ENCODE measurements around the gene VPS35L.
A peak's percentile ranks its signal among the peaks of the same experiment; 100 is the strongest.
"Not testable (repeated sequence)": the region's sequence is repeated elsewhere in the genome, so short reads cannot be mapped to it uniquely, and the experiment has no call there.

Gene VPS35L

GRCh38 chr16:19710991-19711545, 155.6 kb downstream of the VPS35L start:
- no peak for DNase-seq (ENCODE audit: low read depth in 2 of 2)

- no peak for DNase-seq (ENCODE audit: low read depth in 2 of 2)
Observed at GRCh38 chr16:19711643-19712042, 156.1 kb downstream of the VPS35L start.

DNA sequence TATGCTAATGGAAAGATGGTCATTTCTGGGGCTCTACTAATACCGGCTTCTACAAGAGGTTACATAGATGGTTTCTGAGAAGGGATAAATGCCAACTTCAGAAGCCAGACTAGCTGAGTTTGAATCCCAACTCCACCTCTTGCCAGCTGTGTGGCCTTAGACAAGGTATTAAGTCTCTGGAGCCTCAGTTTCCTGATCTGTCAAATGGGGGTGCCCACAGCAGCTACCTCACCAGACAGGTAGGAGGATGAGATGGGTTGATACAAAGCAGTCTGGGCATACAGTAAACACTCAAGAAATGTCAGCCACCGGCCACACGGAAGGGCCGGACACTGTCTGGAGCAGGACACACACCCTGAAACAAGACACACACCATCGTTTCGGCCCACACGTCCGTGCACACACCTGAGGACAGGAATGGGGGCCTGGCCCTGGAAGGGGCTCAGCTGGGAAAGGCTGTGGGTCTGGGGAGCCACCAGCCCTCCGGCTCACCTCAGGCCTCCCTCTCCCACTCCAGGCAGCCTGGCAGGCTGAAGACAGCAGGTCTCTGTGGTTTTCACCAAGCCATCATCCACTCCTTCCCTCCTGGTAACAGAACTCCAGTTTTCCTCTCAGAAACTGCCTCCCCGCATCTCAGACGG, 157.0 kb downstream of the VPS35L start:
- no peak for DNase-seq (ENCODE audit: low read depth in 2 of 2)

DNA sequence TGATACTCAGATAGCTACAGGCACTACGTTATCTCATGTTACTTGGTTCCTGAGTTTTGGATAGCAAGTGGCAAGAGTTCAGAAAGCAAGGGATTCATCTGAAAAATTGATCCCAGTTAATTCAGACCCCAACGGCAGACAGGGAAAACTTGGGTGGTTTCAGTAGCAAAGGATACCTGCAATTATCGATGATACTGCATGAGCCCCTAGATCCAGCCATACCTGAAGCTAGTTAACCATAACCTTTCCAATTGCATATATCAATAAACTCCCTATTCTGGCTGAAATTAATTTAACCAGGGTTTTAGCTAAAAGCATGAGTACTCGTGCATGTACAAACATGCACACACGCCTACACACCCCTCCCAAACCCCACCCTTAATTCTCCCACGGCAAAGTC, 158.2 kb downstream of the VPS35L start:
- DNase-seq (ENCODE audit: low read depth in 2 of 2), result no peak

DNA sequence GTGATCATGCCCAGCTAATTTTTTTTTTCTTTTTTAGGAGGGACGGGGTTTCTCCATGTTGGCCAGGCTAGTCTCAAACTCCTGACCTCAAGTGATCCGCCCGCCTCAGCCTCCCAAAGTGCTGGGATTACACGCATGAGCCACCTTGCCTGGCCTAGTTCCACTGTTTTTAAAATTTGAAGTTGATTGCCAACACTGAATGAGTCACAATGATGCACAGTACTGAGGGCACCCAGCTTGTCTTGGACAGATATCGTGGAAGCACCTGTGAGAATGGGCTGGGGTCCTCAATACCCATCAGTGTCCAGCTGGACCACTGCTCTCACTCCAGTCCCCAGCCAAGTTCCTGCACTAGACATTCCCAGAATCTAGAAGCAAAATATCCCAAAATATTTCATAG, 160.1 kb downstream of the VPS35L start:
- DNase-seq (ENCODE audit: low read depth in 2 of 2), result no peak

- no peak for DNase-seq (ENCODE audit: low read depth in 2 of 2)
Observed at GRCh38 chr16:19716183-19716582, 160.7 kb downstream of the VPS35L start.

DNA sequence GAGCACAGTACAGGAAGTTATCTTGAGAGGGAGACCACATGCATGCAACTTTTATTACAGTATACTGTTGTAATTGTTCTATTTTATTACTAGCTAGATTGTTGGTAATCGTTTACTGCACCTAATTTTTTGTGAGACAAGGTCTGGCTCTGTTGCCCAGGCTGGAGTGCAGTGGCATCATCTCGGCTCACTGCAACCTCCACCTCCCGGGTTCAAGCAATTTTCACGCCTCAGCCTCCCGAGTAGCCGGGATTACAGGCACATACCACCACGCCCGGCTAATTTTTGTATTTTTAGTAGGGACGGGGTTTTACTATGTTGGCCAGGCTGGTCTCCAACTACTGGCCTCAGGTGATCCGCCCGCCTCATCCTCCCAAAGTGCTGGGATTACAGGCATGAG, 161.2 kb downstream of the VPS35L start:
- not testable (repeated sequence) for DNase-seq (ENCODE audit: low read depth in 2 of 2)

- no peak for DNase-seq (ENCODE audit: low read depth in 2 of 2)
Observed at GRCh38 chr16:19717314-19717713, 161.8 kb downstream of the VPS35L start.

GRCh38 chr16:19717741-19718623, 162.5 kb downstream of the VPS35L start, which contains the start of the genes IQCK and KNOP1:
Gene IQCK, plus strand, starts transcription at chr16:19718271. Its CDS starts 36 bp downstream, at chr16:19718307.
Gene KNOP1, minus strand, starts transcription at chr16:19718227. Its CDS starts 3,192 bp downstream, at chr16:19715035.
- DNase-seq (ENCODE audit: low read depth in 2 of 2), result peak; percentile 81 to 88

DNA sequence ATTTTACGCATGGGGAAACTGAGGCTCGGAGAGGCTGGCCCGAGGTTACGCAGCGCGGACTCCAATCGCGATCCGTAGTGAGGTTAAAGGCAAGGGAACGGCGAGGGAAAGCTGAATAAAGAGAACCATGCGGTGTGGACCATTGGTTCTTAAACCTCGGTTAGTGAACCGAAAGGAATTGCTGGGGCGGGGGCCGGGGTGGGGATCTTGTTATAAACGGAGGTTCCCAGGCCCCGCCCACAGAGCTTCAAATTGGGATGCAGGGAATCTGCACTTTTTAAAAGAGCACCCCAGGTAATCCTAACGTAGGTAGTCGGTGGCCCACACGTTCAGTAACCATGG, 163.1 kb downstream of the VPS35L start:
- no peak for DNase-seq (ENCODE audit: low read depth in 2 of 2)

DNA sequence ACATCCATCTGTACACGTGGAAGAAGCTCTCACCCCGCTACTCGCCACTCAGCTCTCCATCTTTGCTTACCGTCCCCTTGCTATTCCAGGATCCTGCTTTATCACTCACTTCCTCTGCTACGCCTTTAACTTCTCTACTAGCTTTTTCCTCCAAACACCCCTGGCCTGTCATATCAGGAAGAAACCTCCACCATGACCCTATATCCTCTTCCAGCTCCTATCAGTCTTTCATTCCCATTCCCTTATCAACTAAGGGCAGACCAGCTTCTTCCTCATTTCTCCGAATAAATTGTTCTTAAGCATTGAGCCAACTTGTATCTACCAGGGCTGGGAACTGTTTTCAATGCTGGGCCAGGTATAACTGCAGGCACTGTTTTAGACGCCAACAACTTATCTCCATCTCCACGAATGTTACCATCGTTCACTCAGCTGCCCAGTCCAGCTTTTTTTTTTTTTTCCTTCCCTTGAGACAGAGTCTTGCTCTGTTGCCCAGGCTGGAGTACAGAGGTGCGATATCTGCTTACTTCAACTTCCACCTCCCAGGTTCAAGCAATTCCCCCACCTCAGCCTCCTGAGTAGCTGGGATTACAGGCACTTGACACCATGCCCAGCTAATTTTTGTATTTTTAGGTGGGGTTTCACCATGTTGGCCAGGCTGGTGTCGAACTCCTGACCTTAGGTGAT, 166.9 kb downstream of the VPS35L start:
- no peak for DNase-seq (ENCODE audit: low read depth in 2 of 2)

- no peak for DNase-seq (ENCODE audit: low read depth in 2 of 2)
Observed at GRCh38 chr16:19722981-19723380, 167.5 kb downstream of the VPS35L start.

DNA sequence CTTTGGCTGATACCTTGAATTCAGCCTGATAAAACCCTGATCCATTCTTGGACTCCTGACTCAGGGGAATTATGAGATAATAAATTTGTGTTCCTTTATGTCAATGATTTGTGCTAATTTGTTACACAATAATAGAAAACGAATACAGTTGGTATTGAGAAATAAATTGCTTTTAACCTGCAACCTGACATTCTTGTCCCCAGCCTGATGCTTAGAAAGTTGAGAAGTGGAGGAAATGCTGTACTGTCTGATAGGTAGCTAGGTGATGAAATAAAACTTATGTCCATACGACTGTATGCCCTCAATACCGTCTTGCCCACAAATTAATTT, 173.1 kb downstream of the VPS35L start:
- no peak for DNase-seq (ENCODE audit: low read depth in 2 of 2)

- no peak for DNase-seq (ENCODE audit: low read depth in 2 of 2)
Observed at GRCh38 chr16:19733551-19733950, 178.0 kb downstream of the VPS35L start.

- no peak for DNase-seq (ENCODE audit: low read depth in 2 of 2)
Observed at GRCh38 chr16:19735074-19735867, 179.8 kb downstream of the VPS35L start.

DNA sequence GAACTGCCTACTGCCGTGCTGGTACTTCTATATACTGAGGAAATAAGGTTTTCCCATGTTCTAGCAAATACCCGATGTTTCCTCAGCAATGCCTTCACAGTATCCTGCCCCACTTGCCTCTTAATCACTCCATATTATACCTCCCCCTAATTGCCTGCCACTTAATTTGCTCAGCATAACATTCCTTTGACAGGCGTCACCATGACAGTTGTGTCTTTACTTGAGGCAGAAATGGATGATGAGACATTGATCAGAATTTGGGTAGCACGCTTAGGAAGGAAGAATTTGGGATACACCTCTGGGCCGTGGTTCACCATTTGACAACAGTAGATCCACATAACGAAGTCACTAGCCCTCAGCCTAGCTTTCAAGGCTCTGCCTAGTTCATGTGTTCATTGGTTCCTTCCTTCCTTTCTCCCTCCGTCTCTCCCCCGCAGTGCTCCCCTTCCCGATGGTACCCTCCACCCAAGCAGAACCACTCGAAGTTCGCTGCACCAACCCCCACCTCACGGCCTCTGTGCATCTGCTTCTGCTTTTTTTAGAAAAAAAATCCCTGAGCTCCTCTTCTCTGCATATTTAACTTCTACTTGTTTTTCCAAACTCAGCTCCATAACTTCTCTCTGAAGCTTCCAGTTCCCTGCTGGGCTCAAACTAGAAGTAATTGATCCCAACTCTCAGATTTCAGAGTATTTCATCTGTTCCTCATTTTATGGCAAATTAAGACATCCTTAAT, 182.0 kb downstream of the VPS35L start:
- DNase-seq (ENCODE audit: low read depth in 2 of 2), result no peak

GRCh38 chr16:19741354-19741753, 185.9 kb downstream of the VPS35L start:
- no peak for DNase-seq (ENCODE audit: low read depth in 2 of 2)

- no peak for DNase-seq (ENCODE audit: low read depth in 2 of 2)
Observed at GRCh38 chr16:19743816-19744159, 188.3 kb downstream of the VPS35L start.

GRCh38 chr16:19744670-19745069, 189.2 kb downstream of the VPS35L start:
- no peak for DNase-seq (ENCODE audit: low read depth in 2 of 2)

DNA sequence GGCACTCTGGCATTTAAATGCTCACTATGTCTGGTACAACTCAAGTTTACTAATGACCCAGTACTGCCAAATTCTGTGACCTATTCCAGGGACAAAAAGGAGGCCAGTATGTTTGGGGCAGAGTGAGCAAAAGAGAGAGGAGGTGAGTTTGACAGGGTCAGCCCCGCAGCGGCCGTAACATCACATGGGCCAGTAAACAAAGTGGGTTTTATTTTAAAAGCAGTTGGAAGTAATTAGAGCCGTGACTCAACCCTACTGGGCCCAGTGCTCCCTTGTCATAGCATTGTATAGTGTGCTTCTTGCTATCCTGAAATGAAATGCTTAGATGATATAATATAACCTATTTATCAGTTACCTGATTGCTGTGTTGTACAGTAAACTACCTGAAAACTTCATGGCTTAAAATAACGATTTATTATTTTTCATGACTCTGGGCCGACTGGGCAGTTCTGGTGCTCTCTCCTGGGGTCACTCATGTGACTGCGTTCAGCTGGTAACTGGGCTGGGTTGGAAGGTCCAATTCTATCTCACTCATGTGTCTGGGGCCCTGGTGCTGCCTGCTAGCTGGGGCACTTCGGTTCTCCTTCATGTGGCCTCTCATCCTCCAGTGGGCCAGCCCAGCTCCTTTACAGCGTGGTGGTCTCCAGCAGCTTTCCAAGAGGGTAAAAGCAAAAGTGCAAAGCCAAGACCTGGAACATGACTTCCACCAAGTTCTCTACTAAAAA, 189.9 kb downstream of the VPS35L start:
- no peak for DNase-seq (ENCODE audit: low read depth in 2 of 2)
